ENCODE results near the gene UBR1. TPM values are rescaled to one million over a fixed set of nuclear protein-coding genes. Genes with fewer than 3 reads are reported as not detected.

UBR1 gene
- total RNA-seq, 4 donors from 2014 or later: 28.8 to 42.0 (median 31.0) TPM

DNA sequence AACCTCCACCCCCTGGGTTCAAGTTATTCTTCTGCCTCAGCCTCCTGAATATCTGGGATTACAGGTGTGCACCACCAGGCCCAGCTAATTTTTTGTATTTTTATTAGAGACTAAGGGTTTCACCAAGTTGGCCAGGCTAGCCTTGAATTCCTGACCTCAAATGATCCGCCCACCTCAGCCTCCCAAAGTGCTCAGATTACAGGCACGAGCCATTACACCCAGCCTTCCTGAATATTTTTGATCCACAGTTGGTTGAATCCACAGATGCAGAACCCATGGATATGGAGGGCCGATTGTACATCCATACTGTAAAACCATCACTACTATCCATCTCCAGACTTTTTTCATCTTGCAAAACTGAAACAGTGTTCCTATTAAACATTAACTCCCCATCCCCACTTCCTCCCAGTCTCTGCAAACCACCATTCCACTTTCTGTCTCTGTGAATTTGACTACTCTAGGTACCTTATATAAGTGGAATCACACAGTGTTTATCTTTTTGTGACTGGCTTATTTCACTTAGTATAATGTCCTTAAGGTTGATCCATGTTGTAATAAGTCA is 19.3 kb upstream of the UBR1 start:
- DNase-seq (ENCODE audit: low spot score in 2 of 2): no peak
- no peak overlapping the region for H3K4me3 ChIP-seq
- TF ChIP-seq, protein P1, sequence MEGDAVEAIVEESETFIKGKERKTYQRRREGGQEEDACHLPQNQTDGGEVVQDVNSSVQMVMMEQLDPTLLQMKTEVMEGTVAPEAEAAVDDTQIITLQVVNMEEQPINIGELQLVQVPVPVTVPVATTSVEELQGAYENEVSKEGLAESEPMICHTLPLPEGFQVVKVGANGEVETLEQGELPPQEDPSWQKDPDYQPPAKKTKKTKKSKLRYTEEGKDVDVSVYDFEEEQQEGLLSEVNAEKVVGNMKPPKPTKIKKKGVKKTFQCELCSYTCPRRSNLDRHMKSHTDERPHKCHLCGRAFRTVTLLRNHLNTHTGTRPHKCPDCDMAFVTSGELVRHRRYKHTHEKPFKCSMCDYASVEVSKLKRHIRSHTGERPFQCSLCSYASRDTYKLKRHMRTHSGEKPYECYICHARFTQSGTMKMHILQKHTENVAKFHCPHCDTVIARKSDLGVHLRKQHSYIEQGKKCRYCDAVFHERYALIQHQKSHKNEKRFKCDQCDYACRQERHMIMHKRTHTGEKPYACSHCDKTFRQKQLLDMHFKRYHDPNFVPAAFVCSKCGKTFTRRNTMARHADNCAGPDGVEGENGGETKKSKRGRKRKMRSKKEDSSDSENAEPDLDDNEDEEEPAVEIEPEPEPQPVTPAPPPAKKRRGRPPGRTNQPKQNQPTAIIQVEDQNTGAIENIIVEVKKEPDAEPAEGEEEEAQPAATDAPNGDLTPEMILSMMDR (IDR thresholded peaks at IDR 0.05): no peak
- TF ChIP-seq EP300 (IDR thresholded peaks at IDR 0.05) (no peak), POLR2A (IDR thresholded peaks at IDR 0.05) (no peak)
- peaks cover 0 to 7% (median 0%) of the 10 kb centered on the region in 4 donors for H3K4me1 ChIP-seq
- peaks cover 0 to 2% of the 10 kb centered on the region in 2 donors for H3K27me3 ChIP-seq
- peaks cover 0 to 3% (median 0%) of the 10 kb centered on the region in 4 donors for H3K9me3 ChIP-seq
- 58 to 83% methylated on average over 3 of the region's 3 CpGs for WGBS, 2 donors
- no peaks in the 10 kb centered on the region for H3K36me3 ChIP-seq
- no peak overlapping the region for H3K27ac ChIP-seq

DNA sequence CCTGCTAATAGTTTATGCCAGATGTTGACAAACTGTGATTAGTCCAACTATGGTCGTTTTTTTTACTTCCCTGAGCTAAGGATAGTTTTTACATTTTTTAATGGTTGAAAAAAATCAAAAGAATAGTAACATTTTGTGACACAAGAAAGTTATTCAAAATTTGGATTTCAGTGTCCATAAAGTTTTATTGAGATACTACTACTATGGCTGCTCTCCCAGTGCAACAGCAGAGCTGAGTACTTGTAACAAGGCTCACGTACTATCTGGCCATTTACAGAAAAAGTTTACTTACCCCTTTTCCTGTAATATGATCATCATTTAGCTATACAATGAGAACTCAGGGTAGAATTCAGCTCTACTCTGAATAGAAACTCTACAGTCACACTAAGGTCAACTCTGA is 16.0 kb upstream of the UBR1 start:
- Histone ChIP-seq H3K9me3 (no peaks in the 10 kb centered on the region), H3K4me1 (peaks cover 0 to 7% (median 0%) of the 10 kb centered on the region in 4 donors), H3K27ac (peak overlapping the region in 1 of 4 donors; percentile 88), H3K4me3 (no peak overlapping the region), H3K36me3 (no peaks in the 10 kb centered on the region), H3K27me3 (peaks cover 0 to 2% of the 10 kb centered on the region in 2 donors)
- 64 to 75% methylated on average over 2 of the region's 2 CpGs for WGBS, 2 donors
- no peak for DNase-seq (ENCODE audit: low spot score in 2 of 2)
- TF ChIP-seq EP300 (IDR thresholded peaks at IDR 0.05) (no peak), POLR2A (IDR thresholded peaks at IDR 0.05) (no peak)
- TF ChIP-seq, protein P1 (IDR thresholded peaks at IDR 0.05): no peak

DNA sequence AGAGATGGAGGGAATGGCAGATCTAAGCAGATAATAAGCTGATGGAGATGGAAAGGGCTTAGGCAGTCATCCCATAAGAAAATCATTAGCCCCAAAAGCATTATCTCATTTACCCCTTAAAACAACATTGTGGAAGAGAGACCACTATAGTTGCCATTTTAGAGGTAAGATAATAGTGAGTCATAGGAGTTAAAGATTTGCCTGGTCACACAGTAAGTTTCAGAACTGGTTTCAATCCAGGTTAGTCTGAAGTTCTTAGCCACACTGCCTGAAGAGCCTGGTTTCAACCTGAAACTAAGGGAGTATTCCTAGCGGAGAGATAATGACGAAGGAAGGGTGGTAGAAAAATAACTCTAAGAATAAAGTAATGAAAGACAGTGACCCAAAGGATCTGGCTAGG is 13.0 kb upstream of the UBR1 start:
- H3K4me3 ChIP-seq: no peak overlapping the region
- H3K4me1 ChIP-seq: peaks cover 0 to 7% (median 0%) of the 10 kb centered on the region in 4 donors
- peaks cover 0 to 2% of the 10 kb centered on the region in 2 donors for H3K27me3 ChIP-seq
- TF ChIP-seq EP300 (IDR thresholded peaks at IDR 0.05) (no peak), POLR2A (IDR thresholded peaks at IDR 0.05) (no peak)
- TF ChIP-seq, protein P1 (IDR thresholded peaks at IDR 0.05): no peak
- no peaks in the 10 kb centered on the region for H3K36me3 ChIP-seq
- H3K9me3 ChIP-seq: no peaks in the 10 kb centered on the region
- H3K27ac ChIP-seq: no peak overlapping the region
- no peak for DNase-seq (ENCODE audit: low spot score in 2 of 2)
- WGBS, 2 donors: 86 to 88% methylated on average over 2 of the region's 2 CpGs

DNA sequence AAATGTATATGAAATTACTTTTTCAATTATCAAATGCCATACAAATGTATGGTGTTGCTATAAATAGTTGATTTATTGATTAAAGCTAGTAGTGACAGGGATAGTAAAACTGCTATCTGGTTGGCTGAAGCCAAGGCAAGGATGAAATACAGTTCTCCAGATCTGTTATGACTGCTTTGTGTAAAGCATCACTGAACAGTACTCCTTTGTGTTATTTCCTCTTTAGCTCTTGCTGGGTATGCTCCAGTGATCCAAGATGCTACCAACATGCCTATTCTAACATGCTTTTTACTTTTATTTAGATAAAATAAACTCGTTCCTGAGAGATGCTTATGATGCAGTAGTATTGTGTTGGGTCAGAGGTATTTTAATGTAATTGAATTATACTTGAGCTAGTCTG is 12.4 kb upstream of the UBR1 start:
- TF ChIP-seq, protein P1 (IDR thresholded peaks at IDR 0.05): no peak
- TF ChIP-seq POLR2A (IDR thresholded peaks at IDR 0.05) (no peak), EP300 (IDR thresholded peaks at IDR 0.05) (no peak)

DNA sequence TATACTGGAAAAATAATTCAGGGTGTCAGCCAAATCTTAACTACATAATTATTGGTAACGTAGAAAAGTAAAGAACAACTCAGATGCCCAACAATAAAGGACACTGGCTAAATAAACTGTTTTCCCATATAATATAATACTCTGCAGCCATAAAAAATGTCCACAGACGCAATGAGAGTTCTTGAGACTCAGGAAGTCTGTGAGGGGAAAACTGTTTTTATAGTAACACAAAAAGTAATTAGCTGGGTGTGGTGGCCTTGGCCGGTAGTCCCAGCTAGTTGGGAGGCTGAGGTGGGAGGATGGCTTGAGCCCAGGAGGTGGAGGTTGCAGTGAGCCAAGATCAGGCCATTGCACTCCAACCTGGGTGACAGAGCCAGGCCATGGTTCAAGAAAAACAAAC is 5.5 kb upstream of the UBR1 start:
- Histone ChIP-seq H3K27ac (no peak overlapping the region), H3K9me3 (no peaks in the 10 kb centered on the region), H3K36me3 (no peaks in the 10 kb centered on the region), H3K4me3 (no peak overlapping the region), H3K27me3 (no peaks in the 10 kb centered on the region), H3K4me1 (peaks cover 0 to 9% (median 3%) of the 10 kb centered on the region in 4 donors)
- TF ChIP-seq POLR2A (IDR thresholded peaks at IDR 0.05): no peak
- TF ChIP-seq, protein P1 (IDR thresholded peaks at IDR 0.05): no peak
- no peak for TF ChIP-seq EP300 (IDR thresholded peaks at IDR 0.05)
- WGBS, 2 donors: 65 to 76% methylated on average over 3 of the region's 3 CpGs
- DNase-seq (ENCODE audit: low spot score in 2 of 2): no peak

More for the DNA sequence above, 12.4 kb upstream of the UBR1 start:
- H3K9me3 ChIP-seq: no peaks in the 10 kb centered on the region
- no peak overlapping the region for H3K4me3 ChIP-seq
- H3K4me1 ChIP-seq: peaks cover 0 to 7% (median 0%) of the 10 kb centered on the region in 4 donors
- H3K27me3 ChIP-seq: peaks cover 0 to 2% of the 10 kb centered on the region in 2 donors
- WGBS, 2 donors: 35 to 45% methylated on average over 1 of the region's 1 CpG
- no peak overlapping the region for H3K27ac ChIP-seq
- no peaks in the 10 kb centered on the region for H3K36me3 ChIP-seq
- no peak for DNase-seq (ENCODE audit: low spot score in 2 of 2)

Data from tibial nerve (tissue), 4 donors.